HEK293T (cell line): Measurements from ENCODE around the gene MAPT.

Experiments used
- CTCF ChIA-PET: fragments of 350-600 bp; formaldehyde crosslinking; extraction: SDS; loops from one replicate; lab custom pipeline; 2021; ENCODE audit warnings: antibody characterized with exemption, inconsistent platforms; lab: Yijun Ruan, JAX
- POLR2A ChIA-PET: fragments of 350-600 bp; formaldehyde crosslinking; extraction: SDS; loops from one replicate; lab custom pipeline; 2020; ENCODE audit warnings: antibody characterized with exemption, inconsistent platforms; lab: Yijun Ruan, JAX
- DNase-seq: peaks from one replicate; pipeline ENCODE4 v3.0.0; 2012; ENCODE audit warnings: mixed read lengths; ENCODE audit errors: extremely low spot score
- ARNT ChIP-seq: fragments of 450-650 bp; IDR thresholded peaks from 2 replicates; pipeline ENCODE4 v1.6.1; 2017; ENCODE audit warnings: mild to moderate bottlenecking
- BHLHE40 ChIP-seq: fragments of 450-650 bp; IDR thresholded peaks from 2 replicates; pipeline ENCODE4 v1.6.1; 2016; ENCODE audit warnings: mild to moderate bottlenecking, moderate library complexity, borderline replicate concordance
- CTBP1 ChIP-seq: fragments of 450-650 bp; IDR thresholded peaks from 2 replicates; pipeline ENCODE4 v1.6.1; 2016; ENCODE audit warnings: borderline replicate concordance
- ELF4 ChIP-seq: fragments of 450-650 bp; IDR thresholded peaks from 2 replicates; pipeline ENCODE4 v1.6.1; 2017; ENCODE audit warnings: antibody characterized with exemption
- FOXA1 ChIP-seq: fragments of 450-650 bp; IDR thresholded peaks from 2 replicates; pipeline ENCODE4 v1.6.1; 2016; ENCODE audit warnings: mild to moderate bottlenecking
- FOXK2 ChIP-seq: fragments of 450-650 bp; IDR thresholded peaks from 2 replicates; pipeline ENCODE4 v1.6.1; 2016; ENCODE audit warnings: mild to moderate bottlenecking
- FOXM1 ChIP-seq: fragments of 450-650 bp; IDR thresholded peaks from 2 replicates; pipeline ENCODE4 v1.6.1; 2017; ENCODE audit warnings: mild to moderate bottlenecking, borderline replicate concordance
- HDGF ChIP-seq: fragments of 450-650 bp; IDR thresholded peaks from 2 replicates; pipeline ENCODE4 v1.6.1; 2017; ENCODE audit warnings: antibody characterized with exemption, borderline replicate concordance
- L3MBTL2 ChIP-seq: fragments of 450-650 bp; conservative IDR thresholded peaks from 2 replicates; pipeline ENCODE4 v1.6.1; 2016; ENCODE audit warnings: mild to moderate bottlenecking
- LEF1 ChIP-seq: fragments of 450-650 bp; IDR thresholded peaks from 2 replicates; pipeline ENCODE4 v1.6.1; 2017; ENCODE audit warnings: mild to moderate bottlenecking, borderline replicate concordance
- NFRKB ChIP-seq: fragments of 450-650 bp; IDR thresholded peaks from 2 replicates; pipeline ENCODE4 v1.6.1; 2016; ENCODE audit warnings: mild to moderate bottlenecking, moderate library complexity
- PKNOX1 ChIP-seq: fragments of 450-650 bp; IDR thresholded peaks from 2 replicates; pipeline ENCODE4 v1.6.1; 2016
- SP1 ChIP-seq: fragments of 450-650 bp; IDR thresholded peaks from 2 replicates; pipeline ENCODE4 v1.6.1; 2017
- SUZ12 ChIP-seq: fragments of 450-650 bp; IDR thresholded peaks from 2 replicates; pipeline ENCODE4 v1.6.1; 2016; ENCODE audit warnings: mild to moderate bottlenecking
- TARDBP ChIP-seq: fragments of 450-650 bp; IDR thresholded peaks from 2 replicates; pipeline ENCODE4 v1.6.1; 2016
- ZNF384 ChIP-seq: fragments of 450-650 bp; IDR thresholded peaks from 2 replicates; pipeline ENCODE4 v1.6.1; 2016

MAPT gene

DNA sequence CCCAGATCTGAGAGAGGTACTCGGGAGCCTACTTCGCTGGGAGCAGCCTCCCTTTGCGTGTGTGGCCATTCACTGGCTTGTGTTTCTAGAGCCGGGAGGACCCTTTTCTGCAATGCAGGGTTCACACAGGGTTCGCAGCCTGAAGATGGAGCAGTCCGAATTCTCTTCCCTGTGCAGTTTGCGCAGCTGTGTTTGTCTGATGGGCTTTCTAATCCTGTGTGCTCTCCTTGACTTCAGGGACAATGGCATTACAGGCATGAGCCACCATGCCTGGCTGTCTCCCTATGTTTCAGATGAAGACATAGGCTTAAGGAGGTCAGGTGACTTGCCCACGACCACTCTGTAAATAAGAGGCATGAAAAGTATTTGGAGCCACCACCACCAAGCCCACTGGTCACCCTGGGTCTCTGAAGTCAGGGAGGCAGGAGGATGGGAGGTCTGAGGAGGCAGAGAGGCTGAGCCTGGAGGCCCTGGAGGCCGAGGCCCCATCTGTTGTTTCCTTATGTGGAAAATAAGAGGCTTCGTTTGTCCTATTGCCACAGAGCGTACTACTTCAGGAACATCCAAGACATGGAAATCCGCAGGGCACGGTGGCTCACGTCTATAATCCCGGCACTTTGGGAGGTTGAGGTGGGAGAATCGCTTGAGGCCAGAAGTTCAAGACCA, 99.7 kb downstream of the MAPT start:
- TF ChIP-seq FOXM1 (no peak), ELF4 (no peak), SUZ12 (no peak), FOXK2 (no peak), ARNT (no peak), TARDBP (no peak), CTBP1 (no peak), FOXA1 (no peak), PKNOX1 (no peak), BHLHE40 (no peak), ZNF384 (no peak), HDGF (no peak), LEF1 (no peak), L3MBTL2 (no peak), NFRKB (no peak), SP1 (no peak)
- ChIA-PET CTCF (no interaction called here), POLR2A (no interaction called here)
- DNase-seq, result no peak

DNA sequence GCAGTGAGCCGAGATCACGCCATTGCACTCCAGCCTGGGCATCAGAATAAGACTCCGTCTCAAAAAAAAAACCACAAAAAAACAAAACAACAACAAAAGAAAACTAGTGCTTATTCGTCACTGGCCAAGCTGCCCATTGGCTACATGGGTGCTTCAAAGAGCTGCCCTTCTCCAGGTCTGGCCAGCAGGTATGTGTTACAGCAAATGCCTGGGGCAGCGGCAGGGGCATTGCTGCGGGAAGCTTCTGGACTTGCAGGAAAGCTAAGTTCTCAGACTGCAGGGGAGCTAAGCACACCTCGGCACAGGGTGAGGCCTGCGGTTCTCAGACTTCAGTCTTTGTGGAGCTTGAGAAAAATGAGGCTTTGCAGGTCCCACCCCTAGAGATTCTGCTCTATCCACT, 100.6 kb downstream of the MAPT start:
- CTCF ChIA-PET, result no interaction called here

GRCh38 chr17:45995627-45996270, 101.4 kb downstream of the MAPT start:
- DNase-seq, result no peak
- ChIA-PET POLR2A (no interaction called here), CTCF (no interaction called here)
- TF ChIP-seq L3MBTL2 (no peak), ARNT (no peak), FOXA1 (no peak), NFRKB (no peak), LEF1 (no peak), BHLHE40 (no peak), FOXK2 (no peak), CTBP1 (no peak), TARDBP (no peak), SP1 (no peak)

More for the DNA sequence above, 100.6 kb downstream of the MAPT start:
- no peak for DNase-seq
- POLR2A ChIA-PET, result no interaction called here
- TF ChIP-seq L3MBTL2 (no peak), CTBP1 (no peak), ZNF384 (no peak), LEF1 (no peak), FOXK2 (no peak), HDGF (no peak), SUZ12 (no peak)

- DNase-seq, result no peak
- TF ChIP-seq TARDBP, result no peak
- TF ChIP-seq ZNF384, result no peak
- TF ChIP-seq LEF1, result no peak
- no peak for TF ChIP-seq L3MBTL2
- no peak for TF ChIP-seq FOXK2
- no peak for TF ChIP-seq FOXM1
- no peak for TF ChIP-seq NFRKB
- TF ChIP-seq PKNOX1, result no peak
- TF ChIP-seq HDGF, result no peak
- no peak for TF ChIP-seq ELF4
- no peak for TF ChIP-seq CTBP1
- no peak for TF ChIP-seq ARNT
- no peak for TF ChIP-seq FOXA1
- TF ChIP-seq BHLHE40, result no peak
- TF ChIP-seq SUZ12, result no peak
- TF ChIP-seq SP1, result no peak
- ChIA-PET CTCF (no interaction called here), POLR2A (no interaction called here)
Observed at GRCh38 chr17:45996282-45996937, 102.1 kb downstream of the MAPT start.

DNA sequence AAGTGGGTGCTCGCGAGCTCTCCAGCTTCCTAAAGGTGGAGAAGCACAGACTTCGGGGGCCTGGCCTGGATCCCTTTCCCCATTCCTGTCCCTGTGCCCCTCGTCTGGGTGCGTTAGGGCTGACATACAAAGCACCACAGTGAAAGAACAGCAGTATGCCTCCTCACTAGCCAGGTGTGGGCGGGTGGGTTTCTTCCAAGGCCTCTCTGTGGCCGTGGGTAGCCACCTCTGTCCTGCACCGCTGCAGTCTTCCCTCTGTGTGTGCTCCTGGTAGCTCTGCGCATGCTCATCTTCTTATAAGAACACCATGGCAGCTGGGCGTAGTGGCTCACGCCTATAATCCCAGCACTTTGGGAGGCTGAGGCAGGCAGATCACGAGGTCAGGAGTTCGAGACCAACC, 102.8 kb downstream of the MAPT start:
- CTCF ChIA-PET, result no interaction called here
- TF ChIP-seq PKNOX1, result no peak
- no peak for TF ChIP-seq NFRKB
- no peak for TF ChIP-seq ARNT
- no peak for TF ChIP-seq FOXK2
- TF ChIP-seq HDGF, result no peak
- no peak for TF ChIP-seq FOXM1
- no peak for TF ChIP-seq LEF1
- no peak for TF ChIP-seq ZNF384
- TF ChIP-seq FOXA1, result no peak
- no peak for TF ChIP-seq SP1
- no peak for TF ChIP-seq SUZ12
- POLR2A ChIA-PET, result no interaction called here
- no peak for DNase-seq

DNA sequence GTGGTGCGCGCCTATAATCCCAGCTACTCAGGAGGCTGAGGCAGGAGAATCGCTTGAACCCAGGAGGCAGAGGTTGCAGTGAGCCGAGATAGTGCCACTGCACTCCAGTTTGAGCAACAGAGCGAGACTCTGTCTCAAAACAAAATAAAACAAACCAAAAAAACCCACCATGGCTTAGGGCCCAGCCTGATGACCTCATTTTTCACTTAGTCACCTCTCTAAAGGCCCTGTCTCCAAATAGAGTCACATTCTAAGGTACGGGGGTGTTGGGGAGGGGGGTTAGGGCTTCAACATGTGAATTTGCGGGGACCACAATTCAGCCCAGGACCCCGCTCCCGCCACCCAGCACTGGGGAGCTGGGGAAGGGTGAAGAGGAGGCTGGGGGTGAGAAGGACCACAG, 103.3 kb downstream of the MAPT start:
- POLR2A ChIA-PET, result no interaction called here
- TF ChIP-seq PKNOX1, result no peak
- TF ChIP-seq SUZ12, result no peak
- TF ChIP-seq ZNF384, result no peak
- TF ChIP-seq LEF1, result no peak
- TF ChIP-seq ARNT, result no peak
- no peak for TF ChIP-seq NFRKB
- no peak for TF ChIP-seq FOXM1
- TF ChIP-seq SP1, result no peak
- no peak for TF ChIP-seq BHLHE40
- no peak for TF ChIP-seq FOXA1
- no peak for TF ChIP-seq CTBP1
- CTCF ChIA-PET, result interaction anchor here (0.9 kb wide), 1 partner anchor 217 kb away, joined by 4 read pairs; no protein-coding TSS in a partner anchor
- DNase-seq, result no peak
